ENCODE results near the gene PCP2. TPM values are rescaled to one million over a fixed set of nuclear protein-coding genes. Genes with fewer than 3 reads are reported as not detected.

The PCP2 gene
- total and polyA plus RNA-seq, 2 of the 8 experiments (the other 6 are each of a cell fraction or from before 2014, with no cell fraction given), result not detected

DNA sequence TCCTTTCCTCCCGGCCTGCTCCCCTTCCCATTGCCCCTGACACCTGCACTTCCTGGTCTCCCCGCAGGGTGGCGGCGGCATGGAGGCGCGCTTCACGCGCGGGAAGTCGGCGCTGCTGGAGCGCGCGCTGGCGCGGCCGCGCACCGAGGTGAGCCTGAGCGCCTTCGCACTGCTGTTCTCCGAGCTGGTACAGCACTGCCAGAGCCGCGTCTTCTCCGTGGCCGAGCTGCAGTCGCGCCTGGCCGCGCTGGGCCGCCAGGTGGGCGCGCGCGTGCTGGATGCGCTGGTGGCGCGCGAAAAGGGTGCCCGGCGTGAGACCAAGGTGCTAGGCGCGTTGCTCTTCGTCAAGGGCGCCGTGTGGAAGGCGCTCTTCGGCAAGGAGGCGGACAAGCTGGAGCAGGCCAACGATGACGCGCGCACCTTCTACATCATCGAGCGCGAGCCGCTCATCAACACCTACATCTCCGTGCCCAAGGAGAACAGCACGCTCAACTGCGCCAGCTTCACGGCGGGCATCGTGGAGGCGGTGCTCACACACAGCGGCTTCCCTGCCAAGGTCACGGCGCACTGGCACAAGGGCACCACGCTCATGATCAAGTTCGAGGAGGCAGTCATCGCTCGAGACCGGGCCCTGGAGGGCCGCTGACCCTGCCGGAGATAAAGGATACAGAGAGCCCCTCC, 48.8 kb upstream of the PCP2 start:
- Histone ChIP-seq H3K9ac (replicated peaks in 1 of 4; ENCODE audit: extremely low read depth in 1 of 4, low read depth in 3 of 4, low read length in 3 of 4) (peak overlapping the region in 2 of 4 experiments; percentile 16 to 32; a peak in 1 of 7 replicates), H4K20me1 (replicated peaks in 1 of 2; ENCODE audit: control insufficient read depth in 1 of 2, insufficient read depth in 2 of 2, low read length in 2 of 2) (peaks cover 0 to 8% of the 10 kb centered on the region in 2 experiments), H4K8ac (ENCODE audit: extremely low read depth, insufficient read depth, low read length) (no peak overlapping the region; the same call in none of the 2 replicates), H4K5ac (ENCODE audit: insufficient read length, low read depth, low read length) (no peak overlapping the region), H3K4ac (replicated peaks; ENCODE audit: insufficient read length, low read depth, low read length) (peak overlapping the region; percentile 32), H3K27ac (ENCODE audit: low read depth, low read length) (peak overlapping the region; percentile 60), H4K91ac (replicated peaks; ENCODE audit: insufficient read length, low read length) (peak overlapping the region; percentile 66), H3K79me1 (ENCODE audit: low read depth, low read length) (peaks cover 4% of the 10 kb centered on the region), H2BK20ac (ENCODE audit: low read length) (no peak overlapping the region), H3K14ac (ENCODE audit: insufficient read length) (no peak overlapping the region), H3K23me2 (ENCODE audit: low read depth, low read length) (peaks cover 8% of the 10 kb centered on the region; the same call in 1 of the 2 replicates), H3K4me3 (ENCODE audit: extremely low read depth in 1 of 4, insufficient read depth in 2 of 4, low read depth in 3 of 4, low read length in 4 of 4) (peak overlapping the region; percentile 8 to 98 (median 30); a peak in 5 of 8 replicates), H3K9me3 (ENCODE audit: insufficient read depth in 2 of 2, low read depth in 1 of 2, low read length in 1 of 2) (no peaks in the 10 kb centered on the region), H2BK120ac (replicated peaks; ENCODE audit: low read depth, low read length) (no peak overlapping the region), H2AK5ac (ENCODE audit: low read depth, low read length) (no peak overlapping the region), H3K56ac (replicated peaks; ENCODE audit: insufficient read length, low read depth, low read length) (no peak overlapping the region), H2BK5ac (ENCODE audit: low read depth, low read length) (peak overlapping the region; percentile 52), H2BK12ac (ENCODE audit: low read depth, low read length) (peak overlapping the region; percentile 75; the same call in 1 of the 2 replicates), H2AFZ (ENCODE audit: low read length) (no peak overlapping the region), H3K18ac (ENCODE audit: extremely low read depth, low read length) (peak overlapping the region; percentile 78; the same call in 1 of the 2 replicates), H3K36me3 (ENCODE audit: control insufficient read depth in 2 of 4, insufficient read depth in 4 of 4, low read length in 3 of 4) (peaks cover 0 to 12% (median 6%) of the 10 kb centered on the region in 4 experiments; a peak in 4 of 8 replicates), H3K23ac (ENCODE audit: insufficient read length) (no peak overlapping the region), H3K4me1 (replicated peaks in 1 of 4; ENCODE audit: control insufficient read depth in 3 of 4, insufficient read depth in 4 of 4, low read length in 3 of 4) (peaks cover 0 to 6% (median 4%) of the 10 kb centered on the region in 4 experiments; a peak in 5 of 7 replicates), H2BK15ac (ENCODE audit: low read length) (peak overlapping the region; percentile 29; the same call in 1 of the 2 replicates), H3K27me3 (replicated peaks in 1 of 4; ENCODE audit: control insufficient read depth in 3 of 4, extremely low read depth in 1 of 4, insufficient read depth in 3 of 4, low read length in 3 of 4) (0 out of 7 replicates have a peak, but pooled peaks cover 0 to 2% (median 0%) of the 10 kb centered on the region in 4 experiments), H3K4me2 (ENCODE audit: insufficient read depth in 1 of 2, low read depth in 2 of 2, low read length in 2 of 2) (peak overlapping the region; percentile 57 to 80), H3K79me2 (ENCODE audit: control insufficient read depth in 1 of 2, insufficient read depth in 2 of 2, low read length in 2 of 2) (peaks cover 0 to 6% of the 10 kb centered on the region in 2 experiments; a peak in 1 of 4 replicates)
- CTCF ChIA-PET (ENCODE audit: partially characterized antibody), result interaction anchor here (2.0 to 2.5 kb wide), 2 partner anchors 99 to 118 kb away, joined by 12 to 36 read pairs; no protein-coding TSS in a partner anchor
- 92% methylated on average over 61 of the region's 74 CpGs; no CpG with 5 or more reads in 1 of the 2 experiments for WGBS, 2 experiments (ENCODE audit: extremely low coverage in 1 of 2, insufficient coverage in 1 of 2, insufficient read length in 1 of 2, insufficient replicate concordance in 2 of 2, low coverage in 1 of 2, low lambda C conversion rate in 2 of 2, missing lambda C conversion rate in 1 of 2)
- POLR2A ChIA-PET (ENCODE audit: partially characterized antibody), result interaction anchor here (2.1 kb wide), 1 partner anchor 39 kb away, joined by 11 read pairs; no protein-coding TSS in a partner anchor
- FAIRE-seq, result no peak
- DNase-seq (ENCODE audit: low read depth in 1 of 2, low spot score in 2 of 2), result no peak
- TF ChIP-seq GABPA (IDR thresholded peaks at IDR 0.05; ENCODE audit: borderline replicate concordance, insufficient read depth, low read length) (0 out of 2 replicates have a peak, but pooled peaks have one; percentile 11), POU5F1 (IDR thresholded peaks at IDR 0.05; ENCODE audit: low read depth, low read length) (no peak), TEAD4 (IDR thresholded peaks at IDR 0.05; ENCODE audit: low read depth, low read length) (no peak), SP2 (IDR thresholded peaks at IDR 0.05; ENCODE audit: low read length) (no peak), PHF8 (conservative IDR thresholded peaks at IDR 0.05; ENCODE audit: low read depth, low read length) (no peak), HDAC2 (IDR thresholded peaks at IDR 0.05; ENCODE audit: borderline replicate concordance in 1 of 2, low read depth in 2 of 2, low read length in 2 of 2) (no peak)
- TF ChIP-seq, protein P1, sequence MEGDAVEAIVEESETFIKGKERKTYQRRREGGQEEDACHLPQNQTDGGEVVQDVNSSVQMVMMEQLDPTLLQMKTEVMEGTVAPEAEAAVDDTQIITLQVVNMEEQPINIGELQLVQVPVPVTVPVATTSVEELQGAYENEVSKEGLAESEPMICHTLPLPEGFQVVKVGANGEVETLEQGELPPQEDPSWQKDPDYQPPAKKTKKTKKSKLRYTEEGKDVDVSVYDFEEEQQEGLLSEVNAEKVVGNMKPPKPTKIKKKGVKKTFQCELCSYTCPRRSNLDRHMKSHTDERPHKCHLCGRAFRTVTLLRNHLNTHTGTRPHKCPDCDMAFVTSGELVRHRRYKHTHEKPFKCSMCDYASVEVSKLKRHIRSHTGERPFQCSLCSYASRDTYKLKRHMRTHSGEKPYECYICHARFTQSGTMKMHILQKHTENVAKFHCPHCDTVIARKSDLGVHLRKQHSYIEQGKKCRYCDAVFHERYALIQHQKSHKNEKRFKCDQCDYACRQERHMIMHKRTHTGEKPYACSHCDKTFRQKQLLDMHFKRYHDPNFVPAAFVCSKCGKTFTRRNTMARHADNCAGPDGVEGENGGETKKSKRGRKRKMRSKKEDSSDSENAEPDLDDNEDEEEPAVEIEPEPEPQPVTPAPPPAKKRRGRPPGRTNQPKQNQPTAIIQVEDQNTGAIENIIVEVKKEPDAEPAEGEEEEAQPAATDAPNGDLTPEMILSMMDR (IDR thresholded peaks at IDR 0.05; ENCODE audit: control extremely low read depth in 1 of 3, insufficient read depth in 1 of 3, low read depth in 1 of 3, low read length in 3 of 3), result peak in 1 of 3 experiments; percentile 38; a peak in 1 of 4 replicates
